WI38 (cell line): ENCODE results near the gene PSMG2.
"Not testable (repeated sequence)": the region's sequence is repeated elsewhere in the genome, so short reads cannot be mapped to it uniquely, and the experiment has no call there.

Experiments
- H3K4me3 ChIP-seq: 2 replicates; pipeline ENCODE4 v1.5.1; 2011; ENCODE audit warnings: low read depth, mild to moderate bottlenecking, control low read depth, low read length
- CTCF ChIP-seq: IDR thresholded peaks from 2 replicates; pipeline ENCODE4 v1.5.1; 2012; ENCODE audit warnings: low read depth, mild to moderate bottlenecking, control low read depth, low read length

The PSMG2 gene

GRCh38 chr18:12751503-12751884 is 48.7 kb downstream of the PSMG2 start:
- no peak overlapping the region for H3K4me3 ChIP-seq
- no peak for TF ChIP-seq CTCF

DNA sequence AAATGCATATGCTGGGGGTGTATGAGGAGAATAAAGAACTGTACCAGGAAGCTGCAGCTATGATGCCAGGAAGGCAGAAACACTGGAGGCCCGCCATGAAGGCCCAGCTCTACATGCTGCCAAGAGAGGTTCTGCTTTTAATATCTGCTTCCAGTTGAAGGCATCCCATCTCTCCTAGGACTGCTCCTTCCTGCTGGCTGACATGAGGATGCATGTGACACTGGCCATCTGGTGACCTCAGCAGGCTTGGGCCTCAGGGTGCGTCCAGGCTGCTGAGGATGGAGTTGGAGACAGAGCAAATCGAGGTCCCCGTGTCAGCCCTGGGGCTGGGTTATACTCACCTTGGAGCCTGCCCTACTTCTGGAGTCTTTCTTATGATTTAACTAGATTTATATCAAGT is 49.0 kb downstream of the PSMG2 start:
- no peak for TF ChIP-seq CTCF
- H3K4me3 ChIP-seq: no peak overlapping the region

GRCh38 chr18:12754511-12754910 is 51.7 kb downstream of the PSMG2 start:
- H3K4me3 ChIP-seq: no peak overlapping the region
- no peak for TF ChIP-seq CTCF

- not testable (repeated sequence) for H3K4me3 ChIP-seq
Observed at GRCh38 chr18:12755606-12756005, 52.8 kb downstream of the PSMG2 start.

- not testable (repeated sequence) for H3K4me3 ChIP-seq
Observed at GRCh38 chr18:12756619-12757239, 53.9 kb downstream of the PSMG2 start.

DNA sequence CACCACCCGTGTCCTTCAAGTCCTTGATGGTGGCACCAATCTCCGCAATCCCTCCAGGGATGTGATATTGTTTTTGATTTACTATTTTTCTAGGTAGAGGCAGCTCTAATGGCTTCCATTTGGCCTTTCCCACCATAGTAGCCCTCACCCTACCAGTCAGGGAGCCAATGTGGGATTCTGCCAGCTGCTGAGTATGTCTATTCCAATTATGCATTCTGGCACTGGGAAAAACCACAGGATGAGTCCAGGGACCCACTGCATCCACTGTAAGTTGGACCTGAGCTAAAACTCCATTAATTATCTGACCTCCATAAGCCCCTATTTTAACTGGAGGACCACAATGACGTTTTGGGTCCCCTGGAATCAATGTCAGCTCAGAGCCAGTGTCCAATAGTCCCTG is 55.7 kb downstream of the PSMG2 start:
- not testable (repeated sequence) for H3K4me3 ChIP-seq

GRCh38 chr18:12765126-12765525 is 62.3 kb downstream of the PSMG2 start:
- H3K4me3 ChIP-seq: no peak overlapping the region
- TF ChIP-seq CTCF: no peak

GRCh38 chr18:12765586-12765985 is 62.7 kb downstream of the PSMG2 start:
- H3K4me3 ChIP-seq: no peak overlapping the region
- TF ChIP-seq CTCF: no peak

DNA sequence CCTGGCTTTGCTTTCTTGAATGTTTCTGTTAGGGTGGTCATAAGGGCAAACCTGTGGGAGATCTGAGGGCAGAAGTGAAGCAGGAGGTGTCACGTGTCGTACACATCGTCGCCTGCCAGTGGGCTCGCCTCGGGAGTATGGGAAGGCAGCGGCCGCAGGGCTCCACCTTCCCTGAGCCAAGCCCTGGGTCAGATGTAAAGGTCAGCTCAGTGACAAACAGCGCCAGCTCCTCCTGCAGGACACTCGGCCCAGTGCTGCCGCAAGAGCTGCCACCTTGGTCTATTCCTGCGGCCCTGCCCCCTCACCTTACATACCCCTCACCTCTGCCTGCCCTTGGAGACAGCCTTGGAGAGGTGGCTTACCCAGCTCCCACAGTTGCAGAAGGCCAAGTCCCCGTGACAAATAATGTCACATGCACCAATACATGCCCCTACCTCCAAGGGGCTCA is 64.2 kb downstream of the PSMG2 start:
- no peak for TF ChIP-seq CTCF

More for the DNA sequence above, 64.2 kb downstream of the PSMG2 start:
- no peak overlapping the region for H3K4me3 ChIP-seq
